ENCODE measurements around the gene SENP1.

The SENP1 gene

DNA sequence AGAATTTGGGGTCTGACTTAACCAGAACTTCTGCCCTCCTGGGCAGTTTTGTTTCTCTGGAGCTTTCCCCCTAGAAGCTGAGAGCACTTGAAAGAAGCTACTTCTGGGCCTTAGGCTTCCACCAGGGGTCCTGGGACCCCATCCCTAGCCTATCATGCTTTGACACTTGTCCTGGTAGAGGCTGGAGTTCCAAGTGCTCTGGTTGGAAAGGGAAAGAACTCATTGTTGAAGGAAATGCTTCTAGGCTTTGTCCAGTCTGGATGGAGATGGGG lies 100.2 kb downstream of the SENP1 start:
- H3K36me3 ChIP-seq (ENCODE audit: insufficient read depth, low read length) = no peaks in the 10 kb centered on the region
- H4K20me1 ChIP-seq (ENCODE audit: insufficient read depth, low read length, poor library complexity, severe bottlenecking) = peaks cover 18% of the 10 kb centered on the region
- peak overlapping the region; percentile 75 for H3K4me2 ChIP-seq (ENCODE audit: low read depth, low read length, poor library complexity, severe bottlenecking)

DNA sequence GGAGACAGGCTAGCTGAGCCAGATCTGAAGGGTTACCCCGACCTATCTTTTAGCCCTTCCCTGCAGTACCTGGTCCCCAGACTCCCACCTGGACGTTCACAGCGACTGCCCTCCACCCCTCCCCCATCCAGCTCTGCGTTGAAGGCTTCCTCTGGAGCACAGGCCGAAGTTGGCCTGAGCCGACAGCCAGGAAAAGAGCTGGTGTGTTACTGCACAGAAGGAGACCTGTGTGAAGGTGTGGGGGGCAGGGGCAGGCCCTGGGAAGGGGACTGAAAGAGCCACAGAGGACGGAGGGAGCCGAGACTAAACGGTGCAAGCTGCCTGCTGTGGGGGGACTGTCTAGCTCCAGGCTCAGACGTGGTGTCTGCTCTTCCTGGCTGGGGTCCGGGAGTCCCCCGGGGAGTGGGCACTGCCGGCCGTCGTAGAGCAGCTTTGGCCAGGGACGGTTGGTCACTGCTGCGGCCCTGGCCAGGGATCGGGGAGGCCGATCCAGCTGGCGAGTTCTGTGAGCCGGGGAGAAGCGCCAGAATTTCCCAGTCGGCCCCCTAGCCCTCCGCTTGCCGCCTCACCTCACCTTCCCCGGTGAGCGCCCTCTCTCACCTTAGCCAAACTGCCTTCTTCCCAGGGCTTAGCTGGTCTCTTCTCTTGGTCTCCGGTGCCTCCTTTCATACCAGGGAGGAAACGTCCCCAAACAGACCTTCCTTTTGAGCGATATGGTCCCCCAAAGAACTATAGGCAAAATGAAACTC lies 100.7 kb downstream of the SENP1 start:
- Histone ChIP-seq H3K9me2 (replicated peaks; ENCODE audit: low read depth, low read length) (no peaks in the 10 kb centered on the region), H3K9me3 (ENCODE audit: insufficient read depth, low read depth, low read length) (no peaks in the 10 kb centered on the region), H4K20me1 (ENCODE audit: insufficient read depth, low read length, poor library complexity, severe bottlenecking) (peaks cover 22% of the 10 kb centered on the region), H3K9ac (ENCODE audit: low read depth, low read length, poor library complexity, severe bottlenecking) (peak overlapping the region; percentile 82), H2AFZ (ENCODE audit: low read length) (peak overlapping the region; percentile 81), H3K4me1 (ENCODE audit: insufficient read depth, low read length, poor library complexity, severe bottlenecking) (peaks cover 28% of the 10 kb centered on the region), H3K4me2 (ENCODE audit: low read depth, low read length, poor library complexity, severe bottlenecking) (peak overlapping the region; percentile 75), H3K36me3 (ENCODE audit: insufficient read depth, low read length) (no peaks in the 10 kb centered on the region), H3K4me3 (ENCODE audit: low read length, poor library complexity, severe bottlenecking) (peak overlapping the region; percentile 83), H3F3A (ENCODE audit: low read depth) (no peaks in the 10 kb centered on the region), H3K27me3 (ENCODE audit: insufficient read depth, low read length, poor library complexity, severe bottlenecking) (peaks cover 16% of the 10 kb centered on the region), H3K79me2 (ENCODE audit: insufficient read depth, low read length) (peaks cover 39% of the 10 kb centered on the region)
- TF ChIP-seq, protein P1, sequence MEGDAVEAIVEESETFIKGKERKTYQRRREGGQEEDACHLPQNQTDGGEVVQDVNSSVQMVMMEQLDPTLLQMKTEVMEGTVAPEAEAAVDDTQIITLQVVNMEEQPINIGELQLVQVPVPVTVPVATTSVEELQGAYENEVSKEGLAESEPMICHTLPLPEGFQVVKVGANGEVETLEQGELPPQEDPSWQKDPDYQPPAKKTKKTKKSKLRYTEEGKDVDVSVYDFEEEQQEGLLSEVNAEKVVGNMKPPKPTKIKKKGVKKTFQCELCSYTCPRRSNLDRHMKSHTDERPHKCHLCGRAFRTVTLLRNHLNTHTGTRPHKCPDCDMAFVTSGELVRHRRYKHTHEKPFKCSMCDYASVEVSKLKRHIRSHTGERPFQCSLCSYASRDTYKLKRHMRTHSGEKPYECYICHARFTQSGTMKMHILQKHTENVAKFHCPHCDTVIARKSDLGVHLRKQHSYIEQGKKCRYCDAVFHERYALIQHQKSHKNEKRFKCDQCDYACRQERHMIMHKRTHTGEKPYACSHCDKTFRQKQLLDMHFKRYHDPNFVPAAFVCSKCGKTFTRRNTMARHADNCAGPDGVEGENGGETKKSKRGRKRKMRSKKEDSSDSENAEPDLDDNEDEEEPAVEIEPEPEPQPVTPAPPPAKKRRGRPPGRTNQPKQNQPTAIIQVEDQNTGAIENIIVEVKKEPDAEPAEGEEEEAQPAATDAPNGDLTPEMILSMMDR (conservative IDR thresholded peaks at IDR 0.05; ENCODE audit: low read length) = no peak
- no peak for TF ChIP-seq EZH2phosphoT487 (IDR thresholded peaks at IDR 0.05; ENCODE audit: borderline replicate concordance)

More for the DNA sequence above, 100.2 kb downstream of the SENP1 start:
- peaks cover 24% of the 10 kb centered on the region for H3K4me1 ChIP-seq (ENCODE audit: insufficient read depth, low read length, poor library complexity, severe bottlenecking)
- no peaks in the 10 kb centered on the region for H3K9me3 ChIP-seq (ENCODE audit: insufficient read depth, low read depth, low read length)
- no peaks in the 10 kb centered on the region for H3K9me2 ChIP-seq (replicated peaks; ENCODE audit: low read depth, low read length)
- no peaks in the 10 kb centered on the region for H3F3A ChIP-seq (ENCODE audit: low read depth)
- no peak overlapping the region for H3K4me3 ChIP-seq (ENCODE audit: low read length, poor library complexity, severe bottlenecking)
- H2AFZ ChIP-seq (ENCODE audit: low read length) = no peak overlapping the region
- peaks cover 16% of the 10 kb centered on the region for H3K27me3 ChIP-seq (ENCODE audit: insufficient read depth, low read length, poor library complexity, severe bottlenecking)
- peaks cover 34% of the 10 kb centered on the region for H3K79me2 ChIP-seq (ENCODE audit: insufficient read depth, low read length)
- no peak for TF ChIP-seq EZH2phosphoT487 (IDR thresholded peaks at IDR 0.05; ENCODE audit: borderline replicate concordance)
- TF ChIP-seq, protein P1 (conservative IDR thresholded peaks at IDR 0.05; ENCODE audit: low read length) = no peak
- H3K9ac ChIP-seq (ENCODE audit: low read depth, low read length, poor library complexity, severe bottlenecking) = peak overlapping the region; percentile 82

DNA sequence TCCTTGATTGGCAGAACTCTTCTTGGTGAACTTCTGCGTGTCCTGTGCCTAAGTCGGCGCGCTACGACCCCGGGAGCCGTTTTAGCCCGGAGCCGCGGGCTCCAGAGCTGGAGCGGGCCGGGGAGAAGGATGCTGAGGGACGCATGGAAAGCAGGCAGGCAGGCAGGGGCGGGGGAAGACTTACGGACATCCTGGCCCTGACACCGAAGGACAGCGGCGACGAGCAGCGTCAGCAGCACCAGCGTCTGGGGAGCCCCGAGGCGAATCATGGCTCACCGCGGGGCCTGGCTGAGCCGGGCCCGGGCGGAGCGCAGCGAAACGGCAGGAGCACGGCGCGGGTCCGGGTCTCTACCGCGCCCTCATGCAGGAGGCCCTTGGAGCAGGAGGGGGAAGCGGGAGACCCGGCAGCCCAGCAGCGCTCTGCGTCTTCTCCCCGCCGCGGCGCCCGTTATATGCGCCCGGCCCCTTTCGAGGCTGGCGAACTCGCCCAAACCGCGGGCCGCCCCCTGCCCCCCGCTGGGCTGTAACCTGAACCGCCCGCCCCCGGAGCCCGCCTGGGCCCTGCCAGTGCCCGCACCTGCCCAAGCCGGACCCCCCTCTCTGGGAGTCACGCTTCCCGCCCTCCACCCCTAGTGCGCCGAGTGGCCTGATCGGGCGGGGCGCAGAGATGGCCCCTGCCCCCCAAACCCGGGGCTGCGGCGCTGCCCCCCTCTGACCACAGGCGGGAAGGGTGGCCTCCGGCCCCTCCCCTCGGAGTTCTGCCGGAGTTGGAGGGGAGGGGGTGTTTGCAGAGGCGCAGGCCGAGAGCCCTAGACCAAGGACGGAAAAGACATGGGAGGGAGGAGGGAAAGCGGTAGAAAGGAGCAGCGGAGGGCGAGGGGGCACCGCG lies 101.6 kb downstream of the SENP1 start, which contains the start of gene COL2A1:
TSS of gene COL2A1 (minus strand) at position 424 of the 889 bp plus-strand sequence. CDS start at position 269, 155 bp downstream.
- Histone ChIP-seq H3K79me2 (ENCODE audit: insufficient read depth, low read length) (peaks cover 45% of the 10 kb centered on the region), H3K9me3 (ENCODE audit: insufficient read depth, low read depth, low read length) (no peaks in the 10 kb centered on the region), H3K4me1 (ENCODE audit: insufficient read depth, low read length, poor library complexity, severe bottlenecking) (peaks cover 35% of the 10 kb centered on the region), H3K36me3 (ENCODE audit: insufficient read depth, low read length) (no peaks in the 10 kb centered on the region), H3F3A (ENCODE audit: low read depth) (no peaks in the 10 kb centered on the region), H3K9me2 (replicated peaks; ENCODE audit: low read depth, low read length) (no peaks in the 10 kb centered on the region), H3K9ac (ENCODE audit: low read depth, low read length, poor library complexity, severe bottlenecking) (peak within 1 kb of the TSS; percentile 82), H3K4me2 (ENCODE audit: low read depth, low read length, poor library complexity, severe bottlenecking) (peak within 1 kb of the TSS; percentile 75), H3K27me3 (ENCODE audit: insufficient read depth, low read length, poor library complexity, severe bottlenecking) (peaks cover 16% of the 10 kb centered on the region), H2AFZ (ENCODE audit: low read length) (peak within 1 kb of the TSS; percentile 81), H4K20me1 (ENCODE audit: insufficient read depth, low read length, poor library complexity, severe bottlenecking) (peaks cover 22% of the 10 kb centered on the region), H3K4me3 (ENCODE audit: low read length, poor library complexity, severe bottlenecking) (peak within 1 kb of the TSS; percentile 83)
- TF ChIP-seq, protein P1 (conservative IDR thresholded peaks at IDR 0.05; ENCODE audit: low read length) = no peak
- no peak for TF ChIP-seq EZH2phosphoT487 (IDR thresholded peaks at IDR 0.05; ENCODE audit: borderline replicate concordance)

Data from Loucy (cell line).